ENCODE measurements around the gene SARNP. TPM values are rescaled to one million over a fixed set of nuclear protein-coding genes. Genes with fewer than 3 reads are reported as not detected.
A peak's percentile ranks its signal among the peaks of the same experiment; 100 is the strongest.

The SARNP gene
- total RNA-seq, 1 donor, result 53.6 TPM

GRCh38 chr12:55712700-55713415 is 104.7 kb downstream of the SARNP start:
- Histone ChIP-seq H3K4me3 (ENCODE audit: insufficient read depth, low read length) (no peak overlapping the region), H3K4me1 (ENCODE audit: insufficient read depth, low read length) (peaks cover 60% of the 10 kb centered on the region), H3K4me2 (ENCODE audit: insufficient read depth, low read length) (peak overlapping the region; percentile 36), H3K27me3 (ENCODE audit: insufficient read depth, low read length) (no peaks in the 10 kb centered on the region), H3K27ac (ENCODE audit: low read depth, low read length) (peak overlapping the region; percentile 71), H3K79me2 (ENCODE audit: insufficient read depth, low read length) (no peaks in the 10 kb centered on the region), H3K36me3 (ENCODE audit: insufficient read depth, low read length) (no peaks in the 10 kb centered on the region), H3K9me3 (ENCODE audit: low read depth, low read length) (no peaks in the 10 kb centered on the region), H2AFZ (ENCODE audit: low read length) (no peak overlapping the region), H4K20me1 (ENCODE audit: insufficient read depth, low read length) (no peaks in the 10 kb centered on the region)
- TF ChIP-seq CTCF (IDR thresholded peaks at IDR 0.05; ENCODE audit: extremely low read depth, low read depth, low read length), result no peak
- peak; percentile 52 for DNase-seq (ENCODE audit: insufficient read length, low spot score, missing footprints)

GRCh38 chr12:55711786-55712553 is 105.6 kb downstream of the SARNP start:
- peak; percentile 68 for DNase-seq (ENCODE audit: insufficient read length, low spot score, missing footprints)
- Histone ChIP-seq H3K27ac (ENCODE audit: low read depth, low read length) (peak overlapping the region; percentile 71), H3K36me3 (ENCODE audit: insufficient read depth, low read length) (no peaks in the 10 kb centered on the region), H3K27me3 (ENCODE audit: insufficient read depth, low read length) (no peaks in the 10 kb centered on the region), H2AFZ (ENCODE audit: low read length) (no peak overlapping the region), H3K4me2 (ENCODE audit: insufficient read depth, low read length) (peak overlapping the region; percentile 36), H3K79me2 (ENCODE audit: insufficient read depth, low read length) (peaks cover 5% of the 10 kb centered on the region), H3K4me3 (ENCODE audit: insufficient read depth, low read length) (peak overlapping the region; percentile 23), H3K9me3 (ENCODE audit: low read depth, low read length) (no peaks in the 10 kb centered on the region), H4K20me1 (ENCODE audit: insufficient read depth, low read length) (no peaks in the 10 kb centered on the region), H3K4me1 (ENCODE audit: insufficient read depth, low read length) (peaks cover 51% of the 10 kb centered on the region)
- no peak for TF ChIP-seq CTCF (IDR thresholded peaks at IDR 0.05; ENCODE audit: extremely low read depth, low read depth, low read length)

GRCh38 chr12:55708695-55709233 is 108.8 kb downstream of the SARNP start:
- peak overlapping the region; percentile 17 for H3K27ac ChIP-seq (ENCODE audit: low read depth, low read length)
- peaks cover 67% of the 10 kb centered on the region for H3K4me1 ChIP-seq (ENCODE audit: insufficient read depth, low read length)

More at GRCh38 chr12:55708695-55709233, 108.8 kb downstream of the SARNP start:
- peak; percentile 48 for DNase-seq (ENCODE audit: insufficient read length, low spot score, missing footprints)
- H3K79me2 ChIP-seq (ENCODE audit: insufficient read depth, low read length), result peaks cover 37% of the 10 kb centered on the region
- no peaks in the 10 kb centered on the region for H3K9me3 ChIP-seq (ENCODE audit: low read depth, low read length)
- peak overlapping the region; percentile 73 for H3K4me3 ChIP-seq (ENCODE audit: insufficient read depth, low read length)
- peak overlapping the region; percentile 27 for H2AFZ ChIP-seq (ENCODE audit: low read length)
- peak overlapping the region; percentile 81 for H3K4me2 ChIP-seq (ENCODE audit: insufficient read depth, low read length)
- no peaks in the 10 kb centered on the region for H3K27me3 ChIP-seq (ENCODE audit: insufficient read depth, low read length)
- H3K36me3 ChIP-seq (ENCODE audit: insufficient read depth, low read length), result peaks cover 3% of the 10 kb centered on the region
- peaks cover 23% of the 10 kb centered on the region for H4K20me1 ChIP-seq (ENCODE audit: insufficient read depth, low read length)
- no peak for TF ChIP-seq CTCF (IDR thresholded peaks at IDR 0.05; ENCODE audit: extremely low read depth, low read depth, low read length)
